ENCODE data around the gene DIP2C.

DIP2C gene

DNA sequence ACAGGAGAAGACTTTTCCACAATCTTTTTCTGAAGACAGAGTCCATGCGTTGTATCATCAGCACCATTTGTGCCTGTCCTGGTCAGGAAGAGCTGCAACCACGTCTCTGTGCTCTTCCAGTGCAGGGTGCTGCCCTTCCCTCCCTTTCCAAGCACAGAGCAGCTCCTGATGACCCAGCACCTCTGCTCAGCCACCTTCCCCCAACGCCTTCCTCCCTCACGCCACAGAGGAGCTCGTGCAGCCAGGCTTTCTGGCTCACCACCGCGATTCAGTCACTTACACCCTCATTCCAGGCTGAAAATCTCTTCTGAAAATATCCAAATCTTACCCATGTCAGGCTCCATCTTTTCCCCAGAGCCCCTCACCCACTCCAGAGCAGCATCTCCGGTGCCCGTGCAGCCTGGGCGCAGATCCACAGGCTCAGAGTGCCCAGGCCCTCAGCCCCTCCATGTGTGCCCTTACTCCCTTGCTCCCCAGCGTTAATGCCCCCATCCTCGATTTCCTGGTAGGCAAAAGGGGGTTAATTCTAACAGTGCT is 181.5 kb downstream of the DIP2C start:
- no peak for DNase-seq

DNA sequence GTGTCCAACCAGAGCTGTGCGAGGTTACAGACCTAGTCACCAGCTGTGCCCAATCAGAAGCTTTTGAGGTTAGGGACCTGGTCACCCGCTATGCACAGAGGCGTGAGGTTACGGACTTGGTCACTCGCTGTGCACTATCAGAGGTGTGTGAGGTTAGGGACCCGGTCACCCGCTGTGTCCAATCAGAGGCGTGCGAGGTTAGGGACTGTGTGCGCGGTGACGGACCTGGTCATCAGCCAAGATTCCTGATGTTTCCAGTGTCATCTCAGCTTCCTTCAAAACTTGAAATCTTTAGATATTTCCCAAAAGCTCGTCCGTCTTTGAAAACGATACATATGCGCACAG is 182.1 kb downstream of the DIP2C start:
- no peak for DNase-seq

GRCh38 chr10:506451-507354 is 182.8 kb downstream of the DIP2C start:
- DNase-seq, result no peak

DNA sequence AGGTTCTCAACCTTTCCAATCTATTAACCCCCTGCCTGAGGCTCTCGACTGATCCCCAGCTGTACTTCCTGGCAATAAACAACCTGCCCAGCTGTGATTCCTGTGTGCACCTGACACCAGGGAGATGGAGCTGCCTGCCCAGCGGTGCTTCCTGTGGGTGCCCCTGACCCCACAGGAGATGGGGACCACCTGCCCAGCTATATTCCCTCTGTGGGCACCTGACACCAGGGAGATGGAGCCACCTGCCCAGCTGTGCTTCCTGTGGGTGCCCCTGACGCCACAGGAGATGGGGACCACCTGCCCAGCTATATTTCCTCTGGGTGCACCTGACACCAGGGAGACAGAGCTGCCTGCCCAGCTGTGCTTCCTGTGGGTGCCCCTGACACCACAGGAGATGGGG is 184.0 kb downstream of the DIP2C start:
- no peak for DNase-seq

DNA sequence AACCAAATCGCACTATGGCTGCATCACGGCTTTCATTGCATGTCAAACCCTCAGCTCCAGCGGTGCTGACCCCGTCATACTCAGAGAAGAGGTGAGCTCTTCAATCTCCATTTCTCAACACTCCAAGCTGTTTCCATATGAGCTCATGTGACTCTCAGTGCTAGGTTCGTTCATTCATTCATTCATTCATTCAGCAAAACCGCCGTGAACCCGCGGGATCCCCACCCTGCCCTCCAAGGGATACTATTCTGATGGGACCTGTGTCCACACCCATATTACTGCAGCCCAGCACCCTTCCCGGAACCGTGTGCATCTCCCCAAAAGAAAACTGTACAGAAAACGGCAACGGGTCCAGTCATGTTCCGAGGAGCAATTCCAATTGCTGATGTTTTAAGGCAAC is 184.7 kb downstream of the DIP2C start:
- no peak for DNase-seq

DNA sequence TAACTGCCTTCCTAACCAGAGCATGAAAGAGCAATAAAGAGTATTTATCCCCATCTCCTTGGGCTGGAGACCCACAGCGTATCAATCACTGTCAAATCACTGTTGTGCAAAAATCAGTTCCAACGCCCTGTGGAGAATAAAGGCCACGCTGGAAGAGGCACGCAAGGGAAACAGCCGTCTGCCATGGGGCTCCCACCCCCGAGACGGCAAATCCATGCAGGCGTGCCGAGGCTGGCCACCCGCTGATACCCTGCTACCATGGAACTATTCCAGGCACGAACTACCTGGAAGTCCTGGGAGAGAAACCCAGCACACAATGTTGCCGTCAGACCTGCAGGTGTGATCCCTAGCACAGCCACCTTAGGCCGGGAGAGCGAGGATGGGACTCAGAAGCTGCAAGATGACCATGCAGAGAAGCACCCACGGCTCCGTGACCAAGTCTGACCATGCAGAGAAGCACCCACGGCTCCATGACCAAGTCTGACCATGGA is 185.3 kb downstream of the DIP2C start:
- no peak for DNase-seq

DNA sequence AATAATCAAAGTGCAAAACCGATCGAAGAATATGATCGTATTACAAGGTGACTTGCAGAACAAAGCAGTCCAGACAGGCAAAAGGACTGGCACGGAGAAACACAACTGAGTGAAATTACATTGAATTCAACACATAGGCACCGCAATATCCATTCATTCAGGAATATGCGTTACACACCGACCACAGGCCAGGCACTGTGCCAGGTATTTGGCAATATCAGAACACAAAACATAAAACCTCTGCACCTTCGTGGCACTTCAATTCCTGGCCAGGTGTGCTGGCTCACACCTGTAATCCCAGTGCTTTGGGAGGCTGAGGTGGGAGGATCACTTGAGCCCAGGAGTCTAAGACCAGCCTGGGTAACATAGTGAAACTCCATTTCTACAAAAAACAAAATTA is 187.9 kb downstream of the DIP2C start:
- no peak for DNase-seq

GRCh38 chr10:500876-501275 is 188.6 kb downstream of the DIP2C start:
- DNase-seq, result peak; percentile 73

DNA sequence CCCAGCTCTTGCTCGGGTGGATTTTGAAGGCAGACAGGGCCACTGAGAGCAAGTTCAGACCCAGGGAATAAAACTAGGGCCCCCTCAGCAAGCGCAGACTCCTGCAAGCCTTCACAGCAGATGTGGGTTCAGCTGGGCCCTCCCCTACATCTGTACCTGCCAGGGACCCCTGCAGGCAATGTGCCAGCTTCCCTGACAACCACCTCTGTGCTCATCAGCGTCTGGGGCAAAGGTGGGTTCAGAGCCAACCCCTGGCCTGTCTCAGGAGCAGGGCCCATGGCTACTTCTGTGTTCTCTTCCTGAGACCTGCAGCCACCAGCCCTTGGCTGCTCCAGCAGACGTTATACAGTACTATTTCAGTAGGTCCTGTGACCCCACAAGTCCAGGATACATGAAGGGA is 189.5 kb downstream of the DIP2C start:
- no peak for DNase-seq

GRCh38 chr10:498760-499435 is 190.6 kb downstream of the DIP2C start:
- no peak for DNase-seq

DNA sequence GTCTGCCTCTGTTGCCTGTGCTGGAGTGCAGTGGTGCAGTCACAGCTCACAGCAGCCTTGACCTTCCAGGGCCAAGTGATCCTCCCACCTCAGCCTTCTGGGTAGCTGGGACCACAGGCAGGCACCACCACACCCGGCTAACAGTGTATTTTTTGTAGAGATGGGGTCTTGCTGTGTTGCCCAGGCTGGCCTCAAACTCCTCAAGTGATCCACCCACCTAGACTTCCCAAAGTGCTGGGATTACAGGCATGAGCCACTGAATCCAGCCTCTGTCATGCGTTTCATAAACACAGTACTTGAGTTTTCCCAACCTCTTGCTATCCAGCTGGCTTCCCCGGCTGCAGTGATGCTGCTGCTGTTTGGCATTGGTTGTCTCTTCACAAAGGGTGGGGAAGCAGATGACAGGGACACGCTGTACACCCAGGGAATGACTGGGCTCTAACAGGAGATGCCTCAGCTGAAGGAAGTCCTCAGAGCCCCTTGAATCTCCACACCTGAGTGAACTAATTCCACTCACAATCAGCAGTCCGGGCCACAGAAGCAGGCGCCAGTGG is 191.5 kb downstream of the DIP2C start:
- DNase-seq, result no peak

DNA sequence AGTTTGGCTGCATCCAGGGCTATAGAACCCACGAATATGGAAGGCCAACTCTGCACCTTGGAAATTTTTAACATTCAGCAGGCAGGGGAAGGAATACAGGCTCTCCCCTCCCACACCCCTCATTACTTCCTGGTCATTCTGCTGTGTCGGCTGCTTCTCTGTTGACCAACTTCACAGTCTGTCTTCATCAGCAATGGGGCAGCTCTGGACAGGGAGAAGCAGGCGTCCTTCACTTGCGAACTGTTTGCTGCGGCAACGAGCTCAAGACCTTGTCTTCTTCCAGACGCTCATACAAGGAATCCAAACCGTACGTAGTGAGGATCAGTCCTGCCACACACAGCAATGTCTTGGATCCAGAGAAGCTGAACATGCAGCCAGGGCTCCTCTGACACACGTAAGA is 192.2 kb downstream of the DIP2C start:
- no peak for DNase-seq

GRCh38 chr10:494556-494955 is 194.9 kb downstream of the DIP2C start:
- no peak for DNase-seq

DNA sequence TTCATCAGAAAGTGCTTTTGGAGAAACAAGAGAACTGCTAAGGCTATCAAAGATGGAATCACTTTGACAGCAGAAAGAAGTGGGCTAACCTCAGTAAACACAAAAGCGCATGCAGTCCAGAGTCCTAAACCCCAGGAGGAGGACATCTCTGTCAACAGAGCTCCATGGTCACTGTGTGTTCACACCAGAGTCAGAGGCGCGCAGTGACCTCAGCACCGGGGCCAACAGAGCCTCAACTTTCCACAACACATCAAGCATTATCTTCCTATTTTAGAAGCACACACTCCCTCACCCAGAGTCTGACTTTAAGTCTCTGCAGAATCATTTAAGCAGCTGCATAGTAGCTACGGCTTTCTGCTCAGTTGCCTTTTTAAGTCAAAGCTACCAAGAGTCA is 195.3 kb downstream of the DIP2C start:
- DNase-seq, result no peak

- no peak for DNase-seq
These were observed 195.9 kb downstream of the DIP2C start for GRCh38 chr10:493391-494148.

GRCh38 chr10:492836-493235 is 196.6 kb downstream of the DIP2C start:
- DNase-seq, result peak; percentile 21

DNA sequence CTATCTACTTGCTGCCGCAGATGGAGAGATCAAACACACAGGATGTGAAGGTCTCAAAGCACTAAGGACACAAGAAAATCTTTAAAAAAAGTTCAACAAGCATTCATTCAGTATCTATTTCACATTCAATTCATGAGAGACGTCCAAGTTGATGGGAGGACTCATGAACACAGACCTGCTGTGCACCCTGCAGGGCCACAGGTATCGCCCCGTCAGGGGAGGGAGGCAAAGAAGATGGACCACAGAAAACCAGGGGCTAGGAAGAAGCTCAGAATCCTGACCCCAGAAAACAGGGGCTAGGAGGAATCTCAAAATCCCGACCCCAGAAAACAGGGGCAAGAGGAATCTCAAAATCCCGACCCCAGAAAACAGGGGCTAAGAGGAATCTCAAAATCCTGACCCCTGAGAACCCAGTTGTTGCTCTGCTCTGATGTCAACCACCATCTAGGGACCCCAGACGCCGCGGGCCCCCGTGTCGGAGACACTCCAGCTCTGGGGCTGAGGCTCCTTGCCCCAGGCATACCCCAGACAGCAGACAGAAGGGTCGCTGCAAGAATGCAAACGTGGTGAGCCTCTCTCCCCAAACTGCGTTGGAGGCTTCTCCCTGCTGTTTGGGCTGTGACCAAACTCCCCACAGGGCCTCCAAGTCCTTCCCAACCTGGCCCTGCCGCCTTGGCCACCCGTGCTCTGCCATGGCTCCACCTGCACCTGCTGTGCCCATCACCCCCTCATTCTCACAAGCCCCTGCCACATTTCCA is 197.6 kb downstream of the DIP2C start:
- peak; percentile 18 for DNase-seq

DNA sequence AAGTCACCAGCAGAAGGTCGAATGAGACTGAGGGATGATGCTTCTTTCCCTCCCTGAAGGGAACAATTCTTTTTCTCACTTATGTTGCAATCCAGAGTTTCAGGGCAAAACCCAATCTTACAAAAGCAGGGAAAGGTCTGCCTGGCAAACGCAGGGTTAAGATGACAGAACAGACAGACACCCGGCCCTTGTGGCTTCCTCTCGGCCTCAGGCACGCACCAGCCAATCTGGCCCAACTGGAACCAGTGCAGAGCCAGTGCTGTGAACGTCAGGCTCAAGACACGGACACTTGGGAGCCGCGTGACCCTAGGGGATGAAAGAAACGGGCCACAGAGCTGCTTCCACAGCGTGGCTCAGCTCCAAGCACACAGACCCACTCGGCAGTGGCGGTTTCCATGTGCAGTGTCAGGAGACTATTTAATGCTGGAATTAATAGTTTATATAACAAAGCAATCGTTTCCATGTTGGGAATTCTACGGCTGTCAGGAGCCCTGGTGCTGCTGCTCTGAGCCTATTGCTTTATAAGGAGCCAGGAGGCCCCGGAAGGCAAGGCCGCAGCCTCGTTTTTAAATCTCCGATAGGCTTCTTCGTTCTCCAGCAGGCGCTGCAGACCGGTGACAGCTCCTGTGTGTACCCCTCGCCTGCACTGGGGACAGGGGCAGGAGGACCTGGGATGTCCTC is 198.4 kb downstream of the DIP2C start:
- DNase-seq, result peak; percentile 40

- DNase-seq, result peak; percentile 58
These were observed 199.2 kb downstream of the DIP2C start for GRCh38 chr10:490256-490655.

DNA sequence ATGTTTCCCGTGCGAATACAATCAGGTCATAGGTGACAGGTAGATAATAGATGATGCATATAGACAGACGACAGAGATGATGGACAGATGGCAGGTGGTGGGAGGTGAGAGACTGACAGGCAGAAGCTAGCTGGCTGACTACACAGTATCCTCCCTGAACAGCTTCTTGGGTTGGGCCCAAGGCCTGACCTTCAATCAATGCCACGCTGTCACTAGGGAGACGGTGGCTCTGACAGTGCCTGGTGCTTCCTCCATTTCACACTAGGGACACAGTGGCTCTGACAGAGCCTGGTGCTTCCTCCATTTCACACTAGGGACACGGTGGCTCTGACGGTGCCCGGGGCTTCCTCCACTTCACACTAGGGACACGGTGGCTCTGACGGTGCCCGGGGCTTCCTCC is 200.1 kb downstream of the DIP2C start:
- peak; percentile 37 for DNase-seq

DNA sequence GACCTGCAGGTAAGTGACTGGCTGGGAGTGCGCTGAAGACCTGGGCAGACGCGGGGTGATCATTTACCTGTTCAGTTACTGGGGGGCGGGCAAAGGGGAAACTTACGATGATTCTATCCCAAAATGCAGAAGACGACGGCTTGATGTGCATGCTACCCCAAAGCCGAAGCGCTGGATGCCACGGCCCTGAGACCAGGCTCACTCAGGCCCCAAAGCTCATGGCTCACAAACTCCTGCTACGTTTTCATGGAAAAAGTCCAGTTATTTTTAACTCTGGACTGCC is 200.6 kb downstream of the DIP2C start:
- no peak for DNase-seq
